HL-60 (cell line): ENCODE data around the gene ANGPT4.

Experiments
- CTCF ChIP-seq: IDR thresholded peaks from one replicate; pipeline ENCODE4 v1.5.1; 2011; ENCODE audit warnings: low read length, control low read depth, inconsistent platforms; ENCODE audit not compliant: insufficient read depth
- POLR2AphosphoS5 ChIP-seq: IDR thresholded peaks from 2 replicates; pipeline ENCODE4 v1.6.1; 2012; ENCODE audit warnings: low read depth

GRCh38 chr20:939606-940005 lies 23.5 kb upstream of the ANGPT4 start:
- TF ChIP-seq CTCF, result no peak
- no peak for TF ChIP-seq POLR2AphosphoS5
